ENCODE measurements around the gene RFFL.
"Not testable (repeated sequence)": the region's sequence is repeated elsewhere in the genome, so short reads cannot be mapped to it uniquely, and the experiment has no call there.

The RFFL gene

GRCh38 chr17:35046740-35047283, 16.7 kb downstream of the RFFL start:
- no peak for DNase-seq

GRCh38 chr17:35046245-35046644, 17.3 kb downstream of the RFFL start:
- DNase-seq = no peak

- DNase-seq = not testable (repeated sequence)
These were observed 18.0 kb downstream of the RFFL start for GRCh38 chr17:35045458-35045979.

GRCh38 chr17:35044181-35044580, 19.3 kb downstream of the RFFL start:
- DNase-seq = no peak

GRCh38 chr17:35041390-35041789, 22.1 kb downstream of the RFFL start:
- no peak for DNase-seq

- no peak for DNase-seq
These were observed 25.1 kb downstream of the RFFL start for GRCh38 chr17:35038453-35038852.

- DNase-seq = no peak
These were observed 32.7 kb downstream of the RFFL start for GRCh38 chr17:35030780-35031179.

- no peak for DNase-seq
These were observed 34.8 kb downstream of the RFFL start for GRCh38 chr17:35028531-35029262.

GRCh38 chr17:35028097-35028496, 35.4 kb downstream of the RFFL start:
- DNase-seq = not testable (repeated sequence)

GRCh38 chr17:35025541-35025940, 38.0 kb downstream of the RFFL start:
- DNase-seq = no peak

- DNase-seq = no peak
These were observed 40.0 kb downstream of the RFFL start for GRCh38 chr17:35023538-35023937.

- peak; percentile 75 for DNase-seq
These were observed 40.9 kb downstream of the RFFL start for GRCh38 chr17:35022536-35023063.

GRCh38 chr17:35021520-35022380, 41.8 kb downstream of the RFFL start:
- DNase-seq = no peak

- DNase-seq = no peak
These were observed 43.9 kb downstream of the RFFL start for GRCh38 chr17:35019386-35020179.

GRCh38 chr17:35018814-35019213, 44.7 kb downstream of the RFFL start:
- DNase-seq = no peak

- no peak for DNase-seq
These were observed 46.5 kb downstream of the RFFL start for GRCh38 chr17:35017021-35017420.

GRCh38 chr17:35016369-35016768, 47.1 kb downstream of the RFFL start:
- no peak for DNase-seq

GRCh38 chr17:35011671-35012216, 51.8 kb downstream of the RFFL start:
- DNase-seq = no peak

- DNase-seq = no peak
These were observed 53.4 kb downstream of the RFFL start for GRCh38 chr17:35010093-35010492.

- no peak for DNase-seq
These were observed 56.5 kb downstream of the RFFL start for GRCh38 chr17:35006961-35007360.

GRCh38 chr17:35006345-35006744, 57.2 kb downstream of the RFFL start:
- no peak for DNase-seq

GRCh38 chr17:35003778-35004177, 59.7 kb downstream of the RFFL start:
- no peak for DNase-seq
